RWPE1 (cell line): ENCODE results near the gene BIRC3.
"Not testable (repeated sequence)": the region's sequence is repeated elsewhere in the genome, so short reads cannot be mapped to it uniquely, and the experiment has no call there.

Source experiments
- CTCF ChIA-PET: fragments of 350-600 bp; sonication (Branson Sonifier 250); formaldehyde crosslinking; extraction: SDS; loops from one replicate; lab custom pipeline; 2021; lab: Yijun Ruan, JAX
- POLR2A ChIA-PET: fragments of 400-600 bp; formaldehyde crosslinking; extraction: SDS; loops from one replicate; lab custom pipeline; 2020; ENCODE audit warnings: antibody characterized with exemption; ENCODE audit not compliant: low non-redundant PET; lab: Yijun Ruan, JAX
- DNase-seq: peaks from one replicate; pipeline ENCODE4 v3.0.0; 2012; ENCODE audit warnings: low spot score
- H3K27ac ChIP-seq: fragments of 450-650 bp; 2 replicates; pipeline ENCODE4 v1.5.1; 2017
- TF ChIP-seq, protein P1 (sequence below): fragments of 450-650 bp; conservative IDR thresholded peaks from 2 replicates; pipeline ENCODE4 v1.5.1; 2017; ENCODE audit warnings: low read depth, mild to moderate bottlenecking

The BIRC3 gene

DNA sequence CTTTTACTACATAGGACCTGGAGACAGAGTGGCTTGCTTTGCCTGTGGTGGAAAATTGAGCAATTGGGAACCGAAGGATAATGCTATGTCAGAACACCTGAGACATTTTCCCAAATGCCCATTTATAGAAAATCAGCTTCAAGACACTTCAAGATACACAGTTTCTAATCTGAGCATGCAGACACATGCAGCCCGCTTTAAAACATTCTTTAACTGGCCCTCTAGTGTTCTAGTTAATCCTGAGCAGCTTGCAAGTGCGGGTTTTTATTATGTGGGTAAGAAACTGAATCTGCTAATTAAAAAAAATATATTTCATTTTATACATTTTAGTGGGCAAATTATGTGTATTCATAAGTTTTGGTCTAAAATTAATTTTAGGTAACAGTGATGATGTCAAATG is 7.8 kb downstream of the BIRC3 start:
- DNase-seq: no peak
- ChIA-PET POLR2A (no interaction called here), CTCF (interaction anchor here (0.6 kb wide), 1 partner anchor 10 kb away, joined by 4 read pairs; no protein-coding TSS in a partner anchor)
- TF ChIP-seq, protein P1, sequence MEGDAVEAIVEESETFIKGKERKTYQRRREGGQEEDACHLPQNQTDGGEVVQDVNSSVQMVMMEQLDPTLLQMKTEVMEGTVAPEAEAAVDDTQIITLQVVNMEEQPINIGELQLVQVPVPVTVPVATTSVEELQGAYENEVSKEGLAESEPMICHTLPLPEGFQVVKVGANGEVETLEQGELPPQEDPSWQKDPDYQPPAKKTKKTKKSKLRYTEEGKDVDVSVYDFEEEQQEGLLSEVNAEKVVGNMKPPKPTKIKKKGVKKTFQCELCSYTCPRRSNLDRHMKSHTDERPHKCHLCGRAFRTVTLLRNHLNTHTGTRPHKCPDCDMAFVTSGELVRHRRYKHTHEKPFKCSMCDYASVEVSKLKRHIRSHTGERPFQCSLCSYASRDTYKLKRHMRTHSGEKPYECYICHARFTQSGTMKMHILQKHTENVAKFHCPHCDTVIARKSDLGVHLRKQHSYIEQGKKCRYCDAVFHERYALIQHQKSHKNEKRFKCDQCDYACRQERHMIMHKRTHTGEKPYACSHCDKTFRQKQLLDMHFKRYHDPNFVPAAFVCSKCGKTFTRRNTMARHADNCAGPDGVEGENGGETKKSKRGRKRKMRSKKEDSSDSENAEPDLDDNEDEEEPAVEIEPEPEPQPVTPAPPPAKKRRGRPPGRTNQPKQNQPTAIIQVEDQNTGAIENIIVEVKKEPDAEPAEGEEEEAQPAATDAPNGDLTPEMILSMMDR: no peak
- H3K27ac ChIP-seq: no peak overlapping the region

DNA sequence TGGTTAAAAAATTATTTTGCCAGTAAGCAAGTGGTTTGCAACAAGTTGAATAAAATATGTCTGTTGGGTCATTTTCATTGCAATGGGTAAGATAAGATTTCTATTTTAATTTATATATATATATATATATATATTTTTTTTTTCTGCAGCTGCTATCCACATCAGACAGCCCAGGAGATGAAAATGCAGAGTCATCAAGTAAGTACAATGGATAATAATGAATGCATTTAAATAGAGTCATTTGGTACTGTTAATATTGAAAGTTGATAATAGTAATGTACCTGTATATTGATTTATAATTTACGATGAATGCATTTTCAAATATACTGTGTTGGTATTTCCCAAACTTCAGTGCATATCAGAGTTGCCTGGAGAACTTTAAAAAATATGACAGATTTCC is 11.5 kb downstream of the BIRC3 start:
- TF ChIP-seq, protein P1: no peak
- DNase-seq: no peak
- H3K27ac ChIP-seq: no peak overlapping the region
- ChIA-PET CTCF (no interaction called here), POLR2A (no interaction called here)

DNA sequence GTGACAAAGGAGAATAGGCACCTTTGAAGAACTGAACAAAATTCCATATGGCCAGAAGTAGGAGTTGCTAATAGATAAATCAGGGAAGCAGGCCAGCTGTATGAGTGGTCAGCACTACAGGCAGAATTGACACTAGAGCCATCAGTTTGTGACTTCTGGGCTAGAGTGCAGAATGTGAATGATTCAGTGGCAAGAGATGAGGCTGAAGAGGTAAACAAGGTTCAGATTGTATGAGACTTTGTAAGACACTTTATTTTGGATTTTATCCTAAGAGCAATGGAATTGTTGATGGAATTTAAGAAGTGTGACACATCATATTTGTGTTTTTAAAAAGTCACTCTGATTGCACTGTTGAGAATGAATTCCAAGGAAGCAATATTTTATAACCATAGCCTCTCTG is 12.9 kb downstream of the BIRC3 start:
- ChIA-PET CTCF (no interaction called here), POLR2A (no interaction called here)
- TF ChIP-seq, protein P1: no peak
- no peak overlapping the region for H3K27ac ChIP-seq
- no peak for DNase-seq

DNA sequence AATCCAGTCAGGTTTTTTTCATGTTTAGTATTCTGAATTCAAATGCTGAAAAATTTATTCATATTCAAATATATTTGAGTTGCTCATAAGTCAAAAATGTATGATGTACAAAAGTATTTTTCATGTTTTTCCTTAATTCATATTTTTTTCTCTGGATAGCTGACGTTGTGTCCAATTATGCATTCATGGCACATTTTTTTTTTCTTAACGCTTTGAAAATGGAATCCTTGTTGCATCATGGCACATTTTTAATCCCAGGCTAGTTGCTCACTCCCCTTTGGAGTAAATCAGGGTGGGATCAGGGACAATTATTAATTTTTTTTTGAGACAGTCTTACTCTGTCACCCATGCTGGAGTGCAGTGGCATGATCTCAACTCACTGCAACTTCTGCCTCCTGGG is 14.1 kb downstream of the BIRC3 start:
- H3K27ac ChIP-seq: no peak overlapping the region
- CTCF ChIA-PET: interaction anchor here (0.7 to 1.0 kb wide), 2 partner anchors 11 to 275 kb away, joined by 3 to 5 read pairs; no protein-coding TSS in a partner anchor
- TF ChIP-seq, protein P1: no peak
- POLR2A ChIA-PET: no interaction called here
- DNase-seq: no peak

DNA sequence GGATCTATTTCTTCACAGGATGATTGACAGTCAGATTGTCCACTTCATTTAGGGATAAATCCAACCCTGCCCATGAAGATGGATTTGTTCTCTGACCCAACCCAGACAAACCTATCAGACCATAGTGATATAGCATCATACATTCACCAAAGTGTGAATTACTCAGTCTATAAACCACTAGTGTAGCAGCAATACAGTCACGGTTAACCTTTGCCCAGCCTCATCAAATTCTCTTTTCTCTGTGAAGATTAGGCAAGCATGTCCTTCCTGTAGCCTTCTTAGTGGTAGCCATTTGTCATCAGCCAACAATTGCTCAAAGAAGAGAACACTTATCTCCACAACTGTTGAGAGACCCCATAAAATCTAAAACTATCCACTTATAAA is 15.3 kb downstream of the BIRC3 start:
- CTCF ChIA-PET: interaction anchor here (0.6 to 1.0 kb wide), 3 partner anchors 10 to 87 kb away, joined by 3 to 10 read pairs (median 7); no protein-coding TSS in a partner anchor
- POLR2A ChIA-PET: no interaction called here

DNA sequence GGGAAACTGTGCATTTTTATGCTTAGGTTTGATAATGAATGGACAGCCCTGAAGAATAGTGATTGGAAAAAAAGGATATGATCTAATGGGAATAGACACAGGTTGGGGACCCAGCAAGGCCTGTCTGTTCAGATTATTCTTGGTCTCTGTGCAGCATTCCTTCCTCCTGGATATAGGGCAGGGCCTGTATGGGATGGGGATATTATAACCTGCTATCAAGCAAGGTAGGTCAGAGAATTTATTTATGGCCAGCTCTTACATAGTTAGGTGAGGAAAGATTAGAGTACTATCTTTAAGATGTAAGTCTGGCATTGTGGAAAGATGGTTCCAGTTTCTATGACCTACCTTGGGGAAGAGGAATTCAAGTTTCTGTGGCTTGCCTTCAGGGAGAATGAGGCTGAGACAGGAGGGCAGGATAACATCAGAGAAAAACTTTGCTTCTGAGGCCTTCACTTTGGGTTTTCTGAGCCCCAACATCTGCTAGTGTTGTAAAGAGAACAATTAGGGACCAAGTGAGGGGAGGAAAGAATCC is 21.3 kb downstream of the BIRC3 start:
- DNase-seq: no peak
- TF ChIP-seq, protein P1: no peak
- H3K27ac ChIP-seq: no peak overlapping the region
- POLR2A ChIA-PET: no interaction called here
- CTCF ChIA-PET: interaction anchor here (0.6 kb wide), 1 partner anchor 62 kb away, joined by 4 read pairs; no protein-coding TSS in a partner anchor

More for the DNA sequence above, 15.3 kb downstream of the BIRC3 start:
- no peak for DNase-seq
- no peak overlapping the region for H3K27ac ChIP-seq
- TF ChIP-seq, protein P1: no peak

DNA sequence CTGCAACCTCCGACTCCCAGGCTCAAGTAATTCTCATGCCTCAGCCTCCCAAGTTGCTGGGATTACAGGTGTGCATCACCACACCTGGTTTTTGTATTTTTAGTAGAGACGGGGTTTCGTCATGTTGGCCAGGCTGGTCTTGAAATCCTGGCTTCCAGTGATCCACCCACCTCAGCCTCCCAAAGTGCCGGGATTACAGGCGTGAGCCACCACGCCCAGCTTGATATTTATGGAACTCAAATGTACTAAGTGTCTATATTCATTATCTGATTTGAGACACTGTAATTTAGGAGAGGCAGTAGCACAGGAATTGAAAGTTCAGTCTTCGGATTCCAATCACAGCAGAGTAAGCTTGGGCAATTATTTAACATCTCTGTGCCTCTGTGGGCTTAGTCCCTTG is 24.0 kb downstream of the BIRC3 start:
- H3K27ac ChIP-seq, POLR2A ChIA-PET, DNase-seq: not testable (repeated sequence)
- CTCF ChIA-PET: interaction anchor here (0.7 to 1.8 kb wide), 20 partner anchors 8 to 325 kb away, joined by 3 to 15 read pairs (median 4); no protein-coding TSS in a partner anchor
